D341Med (cell line): ENCODE results near the gene SHROOM1.
"Not testable (repeated sequence)": the region's sequence is repeated elsewhere in the genome, so short reads cannot be mapped to it uniquely, and the experiment has no call there.

Experiments
- DNase-seq: peaks from one replicate; pipeline ENCODE4 v3.0.0; 2012; ENCODE audit warnings: low spot score

Gene SHROOM1

DNA sequence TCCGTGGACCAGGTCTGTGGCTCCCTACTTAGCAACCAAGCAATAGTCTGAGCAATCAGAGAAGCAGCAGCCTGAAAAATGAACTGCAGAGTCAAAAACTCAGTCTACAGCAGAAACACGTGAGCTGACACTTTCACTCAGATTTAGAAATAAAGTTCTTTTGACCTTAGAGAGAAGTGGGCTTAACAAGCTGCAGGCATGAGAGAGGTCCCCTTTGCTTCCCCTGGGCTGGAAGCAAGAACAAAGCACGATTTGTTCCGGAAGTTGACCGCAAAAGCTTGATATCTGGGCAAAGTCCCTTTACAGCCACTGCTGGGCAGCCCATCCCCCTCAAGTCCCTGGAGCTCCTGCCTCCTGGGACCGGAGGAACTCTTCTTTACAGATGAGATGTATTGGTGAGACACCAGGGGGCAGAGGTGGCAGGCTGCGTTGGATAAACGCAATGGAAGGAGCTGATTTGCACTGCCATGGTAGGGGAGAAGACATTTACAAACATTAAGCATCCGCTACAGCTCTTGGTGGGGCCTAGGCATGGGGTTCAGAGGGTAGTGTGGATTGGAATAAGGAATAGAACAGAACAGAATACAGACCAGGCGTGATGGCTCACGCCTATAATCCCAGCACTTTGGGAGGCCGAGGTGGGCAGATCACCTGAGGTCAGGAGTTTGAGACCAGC, 23.1 kb downstream of the SHROOM1 start:
- no peak for DNase-seq

DNA sequence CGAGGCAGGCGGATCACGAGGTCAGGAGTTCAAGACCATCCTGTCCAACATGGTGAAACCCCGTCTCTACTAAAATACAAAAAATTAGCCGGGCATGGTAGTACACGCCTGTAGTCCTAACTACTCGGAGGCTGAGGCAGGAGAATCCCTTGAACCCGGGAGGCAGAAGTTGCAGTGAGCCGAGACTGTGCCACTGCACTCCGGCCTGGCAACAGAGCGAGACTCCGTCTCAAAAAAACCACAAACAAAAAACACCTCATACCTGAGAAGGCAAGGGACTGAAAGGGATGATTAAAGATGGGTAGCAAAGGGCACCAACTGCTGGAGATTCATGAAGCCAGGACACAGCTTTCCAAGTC, 23.7 kb downstream of the SHROOM1 start:
- not testable (repeated sequence) for DNase-seq

DNA sequence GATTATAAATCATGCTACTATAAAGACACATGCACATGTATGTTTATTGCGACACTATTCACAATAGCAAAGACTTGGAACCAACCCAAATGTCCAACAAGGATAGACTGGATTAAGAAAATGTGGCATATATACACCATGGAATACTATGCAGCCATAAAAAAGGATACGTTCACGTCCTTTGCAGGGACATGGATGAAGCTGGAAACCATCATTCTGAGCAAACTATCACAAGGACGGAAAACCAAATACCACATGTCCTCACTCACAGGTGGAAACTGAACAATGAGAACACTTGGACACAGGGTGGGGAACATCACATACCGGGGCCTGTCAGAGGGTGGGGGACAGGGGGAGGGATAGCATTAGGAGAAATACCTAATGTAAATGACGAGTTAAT, 24.6 kb downstream of the SHROOM1 start:
- DNase-seq, result not testable (repeated sequence)

DNA sequence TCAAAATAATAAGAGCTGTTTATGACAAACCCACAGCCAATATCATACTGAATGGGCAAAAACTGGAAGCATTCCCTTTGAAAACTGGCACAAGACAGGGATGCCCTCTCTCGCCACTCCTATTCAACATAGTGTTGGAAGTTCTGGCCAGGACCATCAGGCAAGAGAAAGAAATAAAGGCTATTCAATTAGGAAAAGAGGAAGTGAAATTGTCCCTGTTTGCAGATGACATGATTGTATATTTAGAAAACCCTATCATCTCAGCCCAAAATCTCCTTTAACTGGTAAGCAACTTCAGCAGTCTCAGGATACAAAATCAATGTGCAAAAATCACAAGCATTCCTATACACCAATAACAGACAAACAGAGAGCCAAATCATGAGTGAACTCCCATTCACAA, 26.2 kb downstream of the SHROOM1 start:
- DNase-seq, result not testable (repeated sequence)

DNA sequence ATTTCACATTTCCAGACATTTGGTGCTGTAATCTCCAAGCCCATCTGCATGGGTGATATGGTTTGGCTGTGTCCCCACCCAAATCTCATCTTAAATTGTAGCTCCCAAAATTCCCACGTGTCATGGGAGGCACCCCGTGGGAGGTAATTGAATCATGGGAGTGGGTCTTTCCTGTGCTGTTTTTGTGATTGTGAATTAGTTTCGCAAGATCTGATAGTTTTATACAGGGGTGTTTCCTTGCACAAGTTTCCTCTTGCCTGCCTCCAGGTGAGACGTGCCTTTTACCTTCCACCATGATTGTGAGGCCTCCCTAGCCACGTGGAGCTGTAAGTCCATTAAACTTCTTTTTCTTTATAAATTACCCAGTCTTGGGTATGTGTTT, 27.8 kb downstream of the SHROOM1 start:
- DNase-seq, result not testable (repeated sequence)

DNA sequence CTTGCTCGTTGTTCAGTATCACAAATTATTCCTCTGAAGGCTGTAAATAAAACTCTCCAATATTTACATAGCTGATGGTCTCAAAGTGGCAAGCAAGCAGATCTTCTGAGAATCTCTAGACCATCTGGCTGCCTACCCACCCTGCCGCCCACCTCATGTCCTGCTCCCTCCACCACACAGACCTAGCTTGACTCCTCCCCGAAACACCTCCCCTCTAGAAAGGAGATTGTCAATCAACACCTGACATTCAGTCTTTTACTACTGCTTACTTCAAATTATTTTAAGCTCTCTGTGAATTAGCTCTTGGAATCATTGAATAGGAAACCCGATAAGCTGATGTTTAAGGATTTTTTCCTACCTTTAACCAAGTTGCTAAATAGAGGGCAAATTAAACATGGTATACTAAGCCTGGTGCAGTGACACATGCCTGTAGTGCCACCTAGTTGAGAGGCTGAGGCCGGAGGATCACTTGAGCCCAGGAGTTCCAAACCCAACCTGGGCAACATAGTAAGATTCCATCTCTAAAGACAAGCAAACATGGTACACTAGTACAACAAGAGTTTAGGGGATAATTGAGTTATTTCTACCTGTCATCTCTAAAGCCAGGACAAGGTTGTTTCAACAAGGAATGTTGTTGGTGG, 28.3 kb downstream of the SHROOM1 start:
- DNase-seq, result no peak

DNA sequence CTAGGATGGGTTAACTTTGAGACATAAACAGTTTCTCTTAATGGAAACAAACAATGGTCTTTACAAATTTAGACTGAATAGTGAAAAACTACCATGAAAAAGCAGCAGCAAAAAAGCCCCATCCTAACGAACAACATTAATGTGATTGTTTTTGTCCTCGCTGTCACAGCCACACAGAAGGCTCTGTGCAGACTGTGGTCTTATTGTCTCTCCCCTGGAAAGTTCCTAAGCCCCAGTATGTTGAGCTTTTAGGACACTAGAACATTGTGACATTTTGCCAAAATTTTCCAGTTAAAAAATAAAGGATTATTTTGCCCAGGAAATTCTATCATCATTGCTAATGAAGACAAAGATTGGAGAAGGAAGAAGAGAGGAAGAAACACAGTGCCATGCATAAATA, 29.9 kb downstream of the SHROOM1 start:
- DNase-seq, result no peak

DNA sequence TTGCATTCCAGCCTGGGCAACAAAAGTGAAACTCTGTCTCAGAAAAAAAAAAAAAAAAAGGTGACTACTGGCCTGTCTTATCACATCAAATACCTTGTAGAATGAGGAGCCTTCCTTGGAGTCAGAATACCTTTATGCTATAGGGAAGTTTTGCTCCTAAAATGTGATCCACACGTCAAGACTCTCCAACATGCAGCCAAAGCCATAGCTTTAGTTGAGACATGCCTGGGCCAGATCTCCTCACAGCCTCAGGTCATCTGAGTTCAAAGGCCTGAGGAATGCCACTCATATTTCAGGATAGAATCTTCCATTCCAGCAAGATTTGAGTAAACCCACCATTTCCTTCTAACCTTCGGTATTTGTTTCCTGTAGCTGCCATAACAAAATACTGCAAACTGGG, 31.1 kb downstream of the SHROOM1 start:
- DNase-seq, result no peak

DNA sequence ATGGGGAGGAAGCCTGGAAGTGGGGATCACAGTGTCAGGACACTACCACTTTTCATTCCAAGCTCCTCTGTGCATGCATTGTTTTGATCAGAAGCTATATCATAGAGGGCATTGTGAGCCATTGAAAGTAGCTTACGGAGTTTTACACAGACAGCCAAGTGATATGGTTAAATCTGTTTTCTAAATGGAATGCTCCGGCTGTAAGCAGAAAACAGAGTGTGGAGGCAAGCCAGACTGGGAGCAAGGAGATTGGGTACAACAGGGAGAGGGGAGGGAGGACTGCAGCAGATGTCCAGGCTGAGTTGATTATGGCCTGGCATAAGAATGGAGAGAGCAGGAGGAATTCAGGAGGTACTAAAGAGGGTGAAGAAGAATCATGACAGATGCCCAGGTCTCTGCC, 32.8 kb downstream of the SHROOM1 start:
- DNase-seq, result no peak

DNA sequence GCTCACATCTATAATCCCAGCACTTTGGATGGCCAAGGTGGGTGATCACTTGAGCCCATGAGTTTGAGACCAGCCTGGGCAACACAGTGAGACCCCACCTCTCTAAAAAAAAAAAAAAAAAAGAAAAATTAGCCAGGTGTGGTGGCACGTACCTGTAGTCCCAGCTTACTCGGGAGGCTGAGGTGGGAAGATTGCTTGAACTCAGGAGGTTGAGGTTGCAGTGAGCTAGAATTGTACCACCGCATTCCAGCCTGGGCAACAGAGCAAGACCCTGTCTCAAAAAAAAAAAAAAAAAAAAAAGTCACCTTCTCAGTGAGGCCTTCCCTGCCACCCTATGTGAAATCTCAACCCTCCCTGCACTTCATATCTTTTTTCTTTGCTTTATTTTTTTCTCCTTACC, 39.4 kb downstream of the SHROOM1 start:
- DNase-seq, result no peak

DNA sequence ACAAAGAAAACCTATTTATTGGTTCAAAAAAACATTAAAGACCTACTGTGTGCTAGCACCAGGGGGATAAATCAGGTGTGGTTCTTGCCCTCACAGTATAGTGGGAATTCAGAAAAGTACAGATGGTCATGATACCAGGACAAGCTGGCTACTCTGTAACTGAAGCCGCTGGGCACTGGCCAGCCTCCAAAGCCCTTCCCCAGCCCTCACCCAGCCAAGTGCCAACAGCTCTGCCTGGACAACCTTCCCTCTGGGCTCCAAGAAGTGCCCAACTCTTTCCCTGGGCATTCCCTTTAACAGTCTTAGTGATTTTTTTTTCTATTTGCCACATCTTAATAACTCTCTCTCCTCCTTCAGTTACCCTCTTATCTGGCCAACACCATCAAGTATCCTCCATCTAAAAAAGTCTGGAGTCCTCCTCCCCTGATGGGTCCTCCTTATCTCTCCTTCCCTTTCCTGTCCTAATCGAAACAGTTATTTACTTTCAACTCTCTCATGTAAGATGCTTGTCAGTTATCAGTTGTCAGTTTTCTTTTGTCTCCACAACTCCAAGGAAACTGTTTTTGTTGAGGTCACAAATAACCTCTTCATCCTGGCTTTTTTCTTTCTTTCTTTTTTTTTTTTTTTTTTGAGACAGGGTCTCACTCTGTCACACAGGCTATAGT, 40.1 kb downstream of the SHROOM1 start:
- DNase-seq, result no peak

DNA sequence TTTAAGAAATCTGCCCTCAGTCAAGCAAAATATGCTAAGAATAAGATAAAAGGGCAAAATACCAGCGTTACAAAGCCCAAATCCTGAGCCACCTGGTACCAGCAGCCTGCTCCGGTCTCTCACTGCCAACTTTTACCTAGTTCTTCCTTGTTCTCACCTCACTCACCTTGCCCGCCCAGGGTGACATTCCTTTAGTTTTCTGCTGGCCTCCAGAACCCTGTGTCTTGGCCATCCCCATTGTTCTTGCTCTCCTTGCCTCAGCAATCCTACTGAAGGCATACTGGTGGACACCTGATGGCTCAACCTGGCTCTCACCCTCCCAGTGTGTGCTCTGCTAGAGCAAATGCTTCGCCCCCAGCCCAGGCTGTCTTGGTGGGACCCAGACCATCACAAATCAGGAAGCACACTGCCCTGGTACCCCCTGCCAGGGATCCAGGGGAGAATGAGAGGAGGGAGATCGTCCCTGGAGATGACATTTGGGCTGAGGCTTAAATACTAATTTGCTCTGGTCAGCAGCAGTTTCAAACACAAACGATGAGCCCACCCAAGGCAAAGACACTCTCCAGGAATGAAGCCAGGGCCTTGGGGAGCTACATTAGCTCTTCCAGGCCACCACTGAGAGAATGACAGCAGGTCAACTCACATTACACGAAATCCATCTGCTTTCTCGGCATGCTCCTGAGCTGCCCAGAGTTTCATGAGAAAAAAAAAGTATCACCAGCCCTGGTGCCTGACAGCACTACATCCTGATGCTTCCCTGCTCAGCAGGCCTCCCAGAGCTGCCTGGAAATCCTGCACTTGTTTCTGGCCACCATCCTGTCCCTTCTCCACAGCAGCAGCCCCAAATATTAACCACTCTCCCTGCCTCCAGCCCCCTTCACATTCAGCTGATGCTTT, 41.2 kb downstream of the SHROOM1 start:
- DNase-seq, result no peak

DNA sequence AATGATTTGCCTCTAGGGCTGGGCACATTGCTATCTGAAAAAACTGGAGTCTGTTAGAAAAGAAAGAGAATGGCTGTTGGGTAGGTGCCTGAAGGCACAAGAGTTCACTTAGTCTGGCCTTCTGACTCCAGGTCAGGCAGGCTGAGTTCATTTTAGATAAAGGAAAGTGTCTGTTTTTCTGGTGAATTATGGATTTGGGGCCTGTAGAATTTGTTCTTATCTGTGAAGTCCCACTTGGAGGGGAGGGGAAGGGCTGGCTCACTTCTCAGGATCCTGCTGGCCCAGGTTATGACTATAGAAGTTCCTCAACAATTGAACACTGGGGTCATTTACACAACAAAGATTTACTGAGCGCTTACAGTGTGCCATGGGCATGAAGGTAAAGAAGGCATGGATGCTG, 41.9 kb downstream of the SHROOM1 start:
- no peak for DNase-seq

DNA sequence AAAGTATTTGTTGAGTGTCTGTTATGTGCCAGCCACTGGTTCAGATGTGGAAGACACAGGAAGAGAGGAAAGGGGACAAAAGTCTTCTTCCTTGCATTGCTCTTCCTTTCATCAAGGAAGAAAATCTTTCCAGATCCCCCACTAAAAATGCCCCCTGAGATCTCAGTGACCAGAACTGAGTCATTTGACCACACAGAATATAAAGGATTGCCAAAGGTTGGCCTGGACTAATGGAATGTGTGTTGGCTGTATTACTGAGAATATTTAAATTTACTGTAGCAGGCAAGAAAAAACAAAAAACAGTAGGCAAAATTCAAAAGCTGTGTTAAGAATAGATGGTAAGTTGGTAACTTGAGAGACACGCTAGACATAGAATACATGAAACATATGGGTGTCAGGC, 43.4 kb downstream of the SHROOM1 start:
- DNase-seq, result no peak

DNA sequence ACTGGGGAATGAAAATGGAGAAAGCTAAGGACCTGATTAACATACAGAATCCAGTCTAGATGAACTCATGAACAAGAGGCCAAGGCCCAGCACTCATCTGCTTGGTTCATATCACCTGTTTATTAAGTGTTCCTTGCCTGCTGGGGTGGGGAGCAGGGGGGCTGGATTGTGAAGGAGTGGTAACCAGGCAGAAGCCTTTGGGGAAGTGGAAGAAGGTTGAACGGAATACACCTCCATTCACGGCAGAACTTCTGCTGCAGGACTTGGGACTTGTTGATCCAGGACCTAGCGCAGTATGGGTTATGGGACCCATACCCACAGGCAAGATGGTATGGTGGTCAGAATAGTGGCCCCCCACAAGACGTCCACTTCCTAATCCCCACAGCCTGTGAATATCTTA, 44.6 kb downstream of the SHROOM1 start:
- DNase-seq, result no peak

DNA sequence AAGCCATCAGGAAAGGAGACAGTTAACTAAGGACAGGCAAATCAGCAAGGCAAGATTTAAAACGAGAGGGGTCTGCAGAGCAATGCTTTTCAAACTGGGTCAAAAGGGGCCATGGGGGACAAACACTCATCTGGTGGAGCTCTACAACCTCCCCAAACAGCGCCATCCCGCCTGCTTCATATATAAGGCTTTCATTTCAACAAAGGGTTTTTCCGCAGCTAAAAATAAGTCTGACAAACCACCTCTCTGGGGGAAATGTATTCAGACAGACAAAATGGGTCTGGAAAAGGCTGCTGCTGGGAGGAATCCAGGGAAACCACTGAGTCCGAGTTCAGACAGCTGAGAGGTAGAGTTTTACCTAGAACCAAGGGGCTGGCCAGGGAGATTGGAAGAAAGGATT, 45.1 kb downstream of the SHROOM1 start:
- DNase-seq, result no peak

DNA sequence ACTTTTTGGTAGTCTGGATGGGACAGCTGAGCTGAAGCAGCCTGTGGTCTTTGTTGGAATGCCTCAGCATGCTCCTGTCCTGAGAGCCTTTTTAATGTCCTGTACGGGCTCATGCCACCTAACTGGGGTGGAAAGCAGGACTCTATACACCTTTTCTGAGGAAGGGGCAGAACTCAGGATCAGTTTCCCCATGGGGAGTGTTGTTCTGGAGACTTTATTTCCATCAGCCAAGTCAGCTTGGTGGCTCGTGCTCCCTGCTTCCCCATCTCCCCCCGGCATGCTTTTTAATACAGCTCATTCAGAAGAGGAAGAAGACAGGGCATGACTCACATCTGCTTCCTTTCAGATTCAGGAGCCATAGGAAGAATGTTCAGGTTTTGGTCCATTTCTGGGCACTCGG, 48.3 kb downstream of the SHROOM1 start:
- DNase-seq, result no peak

DNA sequence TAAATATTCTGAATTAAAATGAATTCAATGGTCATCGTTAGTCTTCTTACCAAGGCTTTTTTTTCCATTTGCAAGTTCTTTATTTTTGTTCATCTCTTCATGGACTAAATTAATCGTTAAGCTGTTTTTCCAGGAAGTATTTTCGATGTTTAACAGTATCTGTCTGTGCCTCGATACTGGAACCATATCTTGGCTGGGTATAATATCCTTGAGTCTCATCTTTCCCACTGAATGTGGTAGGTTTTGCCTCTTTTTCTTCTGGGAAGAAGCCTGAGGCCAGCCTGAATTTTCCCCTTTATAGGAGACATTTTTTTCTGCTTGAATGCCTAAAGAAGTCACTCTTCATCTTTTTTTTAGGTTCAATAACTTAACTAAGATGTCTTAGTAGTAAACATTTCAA, 49.4 kb downstream of the SHROOM1 start:
- DNase-seq, result no peak

DNA sequence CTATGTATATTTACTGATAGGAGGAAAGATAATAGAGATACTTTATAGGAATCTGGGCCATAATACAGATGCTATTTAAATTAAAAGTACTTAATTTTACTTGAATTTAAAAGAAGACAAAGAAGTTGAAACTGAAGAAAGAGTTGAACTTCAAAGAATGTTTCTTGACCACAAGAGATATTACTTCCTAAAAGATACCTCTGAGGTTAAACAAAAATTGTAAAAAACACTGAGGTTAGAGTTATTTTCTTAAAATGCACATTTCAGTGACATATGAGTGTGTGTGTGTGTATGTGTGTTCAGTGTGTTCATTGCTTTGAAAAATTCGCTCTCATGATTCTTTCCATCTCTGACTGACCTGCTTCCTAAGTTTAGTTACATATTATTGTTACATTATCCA, 49.9 kb downstream of the SHROOM1 start:
- no peak for DNase-seq

DNA sequence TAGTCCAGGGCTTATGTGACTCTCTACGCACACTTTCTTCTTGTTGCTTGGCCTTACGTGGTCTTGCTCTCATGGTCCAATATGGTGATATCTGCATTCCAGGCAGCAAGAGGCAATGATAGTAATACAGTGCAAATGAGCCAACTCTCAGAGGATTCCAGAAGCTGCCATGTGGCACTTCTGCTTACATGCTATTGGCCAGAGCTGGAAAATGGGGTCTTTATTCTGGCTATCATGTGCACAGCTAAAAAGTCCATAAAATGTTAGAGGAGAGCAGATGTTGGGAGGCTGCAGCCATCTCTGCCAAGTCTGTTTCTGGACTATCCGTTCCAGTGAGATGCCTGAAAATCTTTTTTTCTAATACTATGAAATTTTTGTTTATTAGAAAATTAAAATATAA, 50.5 kb downstream of the SHROOM1 start:
- no peak for DNase-seq

DNA sequence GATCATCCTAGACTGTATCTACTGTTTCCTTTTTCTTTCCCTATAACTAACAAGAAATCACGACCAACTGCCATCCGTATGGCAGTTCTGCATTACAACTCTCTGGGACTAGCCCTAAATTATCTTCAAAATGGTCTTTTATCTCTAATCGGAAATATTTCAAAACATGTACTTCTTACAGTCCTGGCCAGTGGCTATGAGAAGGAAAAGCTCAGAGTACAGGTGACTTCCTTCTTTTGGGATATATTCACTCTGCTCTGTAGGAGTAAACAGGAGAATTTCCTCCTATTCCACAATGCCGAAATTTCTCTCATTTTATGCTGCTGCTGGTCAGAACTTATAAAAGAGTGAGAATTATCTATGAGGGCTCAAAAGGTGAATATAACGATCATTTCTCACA, 51.6 kb downstream of the SHROOM1 start:
- no peak for DNase-seq

DNA sequence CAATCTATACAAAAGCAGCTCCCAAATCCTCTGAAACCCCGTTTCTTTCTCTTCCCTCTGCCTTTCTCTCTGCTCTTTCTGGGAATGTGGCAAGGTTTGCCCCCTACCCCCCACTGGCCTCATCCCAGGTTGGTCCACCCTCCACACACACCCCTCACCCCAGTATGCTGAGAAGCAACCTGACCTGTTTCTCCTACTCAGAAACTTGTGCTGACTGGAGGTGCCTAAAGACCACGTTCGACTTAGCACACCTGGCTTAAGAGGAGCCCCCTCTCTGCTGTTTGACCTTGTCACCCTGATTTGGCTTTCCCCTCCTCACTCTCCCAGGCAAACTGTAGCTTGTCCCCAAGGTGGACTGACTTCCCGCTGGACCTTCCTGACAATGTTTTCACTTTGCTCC, 52.3 kb downstream of the SHROOM1 start:
- DNase-seq, result no peak
